Loucy (cell line): ENCODE measurements around the gene CDC14A.

Experiments used
- H2AFZ ChIP-seq: fragments of 200-600 bp; sonication (generic); 2 replicates; pipeline ENCODE4 v1.6.0; 2016; ENCODE audit warnings: antibody characterized with exemption, mild to moderate bottlenecking, low read length, moderate library complexity
- H3F3A ChIP-seq: fragments of 200-600 bp; 2 replicates; pipeline ENCODE4 v1.6.0; 2016; ENCODE audit warnings: antibody characterized with exemption, low read depth, mild to moderate bottlenecking
- H3K27me3 ChIP-seq: fragments of 200-600 bp; sonication (generic); 2 replicates; pipeline ENCODE4 v1.6.1; 2014; ENCODE audit warnings: low read length, mild to moderate bottlenecking; ENCODE audit not compliant: insufficient read depth, poor library complexity, severe bottlenecking
- H3K36me3 ChIP-seq: fragments of 200-600 bp; sonication (generic); 2 replicates; pipeline ENCODE4 v1.6.1; 2016; ENCODE audit warnings: low read length; ENCODE audit not compliant: insufficient read depth
- H3K4me1 ChIP-seq: fragments of 200-600 bp; sonication (generic); 2 replicates; pipeline ENCODE4 v1.5.1; 2014; ENCODE audit warnings: low read length, mild to moderate bottlenecking; ENCODE audit not compliant: insufficient read depth, poor library complexity, severe bottlenecking
- H3K4me2 ChIP-seq: fragments of 200-600 bp; sonication (generic); 2 replicates; pipeline ENCODE4 v1.6.0; 2014; ENCODE audit warnings: antibody characterized with exemption, low read length, low read depth, mild to moderate bottlenecking; ENCODE audit not compliant: poor library complexity, severe bottlenecking
- H3K4me3 ChIP-seq: fragments of 200-600 bp; sonication (generic); 2 replicates; pipeline ENCODE4 v1.5.1; 2014; ENCODE audit warnings: low read length, mild to moderate bottlenecking, mixed read lengths; ENCODE audit not compliant: poor library complexity, severe bottlenecking
- H3K79me2 ChIP-seq: fragments of 200-600 bp; sonication (generic); 2 replicates; pipeline ENCODE4 v1.6.1; 2014; ENCODE audit warnings: low read length; ENCODE audit not compliant: insufficient read depth
- H3K9ac ChIP-seq: fragments of 200-600 bp; sonication (generic); 2 replicates; pipeline ENCODE4 v1.6.0; 2014; ENCODE audit warnings: mild to moderate bottlenecking, low read depth, low read length, moderate library complexity; ENCODE audit not compliant: poor library complexity, severe bottlenecking
- H3K9me2 ChIP-seq: fragments of 200-600 bp; sonication (generic); replicated peaks from 2 replicates; pipeline ENCODE4 v1.6.1; 2016; ENCODE audit warnings: low read depth, low read length, mixed read lengths
- H3K9me3 ChIP-seq: fragments of 200-600 bp; sonication (generic); 2 replicates; pipeline ENCODE4 v1.6.1; 2014; ENCODE audit warnings: mild to moderate bottlenecking, antibody characterized with exemption, low read length, low read depth; ENCODE audit not compliant: insufficient read depth
- H4K20me1 ChIP-seq: fragments of 200-600 bp; sonication (generic); 2 replicates; pipeline ENCODE4 v1.6.0; 2014; ENCODE audit warnings: antibody characterized with exemption, low read length, mild to moderate bottlenecking; ENCODE audit not compliant: insufficient read depth, poor library complexity, severe bottlenecking
- CTCF ChIP-seq: fragments of 200-600 bp; sonication (generic); conservative IDR thresholded peaks from 2 replicates; pipeline ENCODE4 v1.5.1; 2014; ENCODE audit warnings: mild to moderate bottlenecking, antibody characterized with exemption, low read length
- EZH2phosphoT487 ChIP-seq: fragments of 200-600 bp; IDR thresholded peaks from 2 replicates; pipeline ENCODE4 v1.6.1; 2018; ENCODE audit warnings: antibody characterized with exemption, mild to moderate bottlenecking, moderate library complexity, borderline replicate concordance

The CDC14A gene

GRCh38 chr1:100545855-100546254, 193.5 kb downstream of the CDC14A start:
- TF ChIP-seq CTCF (no peak), EZH2phosphoT487 (no peak)
- no peak overlapping the region for H3K9ac ChIP-seq

GRCh38 chr1:100552031-100552430, 199.7 kb downstream of the CDC14A start:
- TF ChIP-seq CTCF (no peak), EZH2phosphoT487 (no peak)
- peaks cover 15% of the 10 kb centered on the region; the same call in 1 of the 2 replicates for H3K9me3 ChIP-seq
- H3K36me3 ChIP-seq: no peaks in the 10 kb centered on the region
- H3K4me1 ChIP-seq: no peaks in the 10 kb centered on the region
- H3K27me3 ChIP-seq: no peaks in the 10 kb centered on the region
- H3K4me2 ChIP-seq: no peak overlapping the region
- H2AFZ ChIP-seq: no peak overlapping the region
- no peaks in the 10 kb centered on the region for H4K20me1 ChIP-seq
- no peak overlapping the region for H3K4me3 ChIP-seq
- H3K9me2 ChIP-seq: no peaks in the 10 kb centered on the region
- no peaks in the 10 kb centered on the region for H3F3A ChIP-seq
- H3K9ac ChIP-seq: no peak overlapping the region
- H3K79me2 ChIP-seq: no peaks in the 10 kb centered on the region

More at GRCh38 chr1:100545855-100546254, 193.5 kb downstream of the CDC14A start:
- no peaks in the 10 kb centered on the region for H3K4me1 ChIP-seq
- no peaks in the 10 kb centered on the region for H3K9me3 ChIP-seq
- H4K20me1 ChIP-seq: no peaks in the 10 kb centered on the region
- no peaks in the 10 kb centered on the region for H3K9me2 ChIP-seq
- no peak overlapping the region for H2AFZ ChIP-seq
- H3K79me2 ChIP-seq: no peaks in the 10 kb centered on the region
- no peaks in the 10 kb centered on the region for H3K27me3 ChIP-seq
- no peak overlapping the region for H3K4me2 ChIP-seq
- no peaks in the 10 kb centered on the region for H3F3A ChIP-seq
- no peaks in the 10 kb centered on the region for H3K36me3 ChIP-seq
- H3K4me3 ChIP-seq: no peak overlapping the region

- no peak overlapping the region for H3K9ac ChIP-seq
- H3K79me2 ChIP-seq: no peaks in the 10 kb centered on the region
- H4K20me1 ChIP-seq: no peaks in the 10 kb centered on the region
- no peaks in the 10 kb centered on the region for H3F3A ChIP-seq
- H3K4me3 ChIP-seq: no peak overlapping the region
- H2AFZ ChIP-seq: no peak overlapping the region
- no peak overlapping the region for H3K4me2 ChIP-seq
- H3K4me1 ChIP-seq: no peaks in the 10 kb centered on the region
- no peak for TF ChIP-seq EZH2phosphoT487
- no peak for TF ChIP-seq CTCF
- H3K36me3 ChIP-seq: no peaks in the 10 kb centered on the region
- H3K9me3 ChIP-seq: peaks cover 16% of the 10 kb centered on the region; the same call in 1 of the 2 replicates
- no peaks in the 10 kb centered on the region for H3K27me3 ChIP-seq
- no peaks in the 10 kb centered on the region for H3K9me2 ChIP-seq
Measured at GRCh38 chr1:100552922-100553321, 200.6 kb downstream of the CDC14A start.
